ENCODE measurements around the gene PRR18.

PRR18 gene

GRCh38 chr6:166305562-166306117, 2.6 kb downstream of the PRR18 start:
- no peak for DNase-seq

DNA sequence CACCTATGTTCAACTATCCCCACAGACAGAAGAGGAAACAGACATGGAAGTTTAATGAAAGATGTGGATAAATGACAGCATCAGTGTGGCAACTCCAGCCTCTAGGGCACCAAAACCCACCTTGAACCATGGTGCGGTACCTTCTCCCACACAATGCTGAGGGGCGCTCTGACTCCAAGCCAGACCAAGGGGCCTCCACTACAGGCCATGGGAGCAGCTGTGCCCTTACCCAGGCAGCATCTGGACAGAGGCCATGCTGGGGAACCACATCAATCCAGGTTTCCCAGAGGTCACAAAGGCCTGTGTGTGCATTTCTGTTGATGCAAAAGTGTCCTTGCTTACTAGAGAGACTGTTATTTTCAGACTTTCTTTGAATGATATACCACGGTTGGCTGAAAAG, 4.1 kb downstream of the PRR18 start:
- no peak for DNase-seq

DNA sequence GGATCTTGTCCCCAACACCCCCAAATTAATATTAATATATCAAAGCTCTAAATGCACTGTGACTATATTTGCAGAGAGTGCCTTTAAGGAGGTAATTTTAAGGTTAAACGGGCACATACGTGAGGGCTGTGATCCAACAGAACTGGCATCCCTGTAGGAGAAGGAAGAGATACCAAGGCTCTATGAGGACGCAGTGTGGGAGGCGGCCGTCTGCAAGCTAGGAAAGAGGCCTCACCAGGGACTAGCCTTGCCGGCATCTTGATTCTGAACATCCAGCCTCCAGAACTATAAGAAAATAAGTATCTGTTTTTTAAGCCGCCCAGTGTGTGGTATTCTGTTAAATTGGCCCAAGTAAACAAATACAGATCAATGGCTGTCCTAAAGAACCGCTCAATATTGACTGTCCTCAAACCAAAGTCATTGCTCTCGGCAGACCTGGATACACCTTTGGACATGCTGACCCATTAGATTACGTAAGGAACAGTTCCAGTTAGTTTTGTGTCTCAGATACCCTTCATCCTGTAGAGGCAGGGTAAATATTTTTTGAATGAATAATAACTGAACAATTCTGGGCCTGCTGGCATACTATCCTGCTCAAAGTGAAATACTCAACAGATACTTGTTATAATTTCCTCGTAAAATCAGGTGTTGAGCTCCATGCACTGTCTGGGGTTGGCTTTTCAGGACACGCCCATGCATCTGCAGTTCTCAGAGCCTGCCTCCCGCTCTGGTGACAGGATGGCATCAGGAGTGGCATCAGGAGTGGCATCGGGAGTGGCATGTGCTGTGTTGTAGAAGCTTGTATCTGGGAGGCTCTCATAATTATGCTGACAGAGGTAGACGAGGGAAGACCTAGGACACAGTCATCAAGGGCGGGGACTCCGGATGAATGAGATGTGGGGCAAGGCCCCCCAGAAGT, 6.3 kb downstream of the PRR18 start:
- DNase-seq, result no peak

DNA sequence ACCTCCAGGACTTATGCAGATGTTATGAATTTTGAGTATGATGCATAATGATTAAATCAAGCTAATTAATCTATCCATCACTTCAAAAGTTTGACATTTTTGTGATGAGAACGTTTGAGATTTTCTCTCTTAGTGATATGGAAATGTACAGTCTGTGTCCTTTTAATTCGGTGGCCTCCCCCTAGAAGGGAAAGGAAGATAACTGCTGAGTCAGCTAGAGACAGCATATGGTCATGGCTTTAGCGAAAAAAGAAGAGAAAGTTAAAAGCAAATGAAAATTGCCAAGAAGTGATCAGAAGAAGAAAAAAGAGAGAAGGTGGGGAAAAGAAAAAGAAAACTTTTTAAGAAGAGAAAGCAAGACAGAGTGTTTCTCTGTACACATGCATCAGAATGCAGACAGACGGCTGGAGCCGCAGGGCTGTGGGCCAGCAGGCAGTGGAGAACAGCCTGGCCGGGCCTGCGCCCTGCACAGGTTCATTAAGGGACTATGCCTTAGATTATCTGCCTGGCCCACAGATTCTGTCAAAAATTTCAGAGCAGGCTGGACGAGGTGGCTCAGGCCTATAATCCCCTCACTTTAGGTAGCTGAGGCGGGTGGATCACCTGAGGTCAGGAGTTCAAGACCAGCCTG, 7.7 kb downstream of the PRR18 start:
- no peak for DNase-seq

DNA sequence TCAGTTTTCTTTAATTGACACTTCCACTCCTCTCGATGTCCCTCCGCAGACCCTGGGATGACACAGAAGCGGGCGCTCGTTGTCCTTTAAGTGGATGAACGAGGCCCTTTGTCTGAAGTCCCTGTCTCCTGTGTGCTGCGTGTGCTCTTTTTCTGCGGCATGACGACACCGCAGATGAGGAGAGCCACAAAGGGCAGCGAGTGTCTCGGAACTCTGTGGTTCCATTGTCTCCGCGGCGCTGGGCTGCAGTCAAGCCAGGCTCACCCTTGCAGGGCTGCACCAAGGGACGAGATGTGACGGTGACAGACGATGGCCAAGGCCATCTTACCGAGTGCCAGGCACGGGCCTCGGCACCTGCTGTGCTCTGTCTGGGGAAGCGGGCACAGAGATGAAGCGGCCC, 10.6 kb downstream of the PRR18 start:
- DNase-seq, result no peak

- no peak for DNase-seq
These were observed 11.9 kb downstream of the PRR18 start for GRCh38 chr6:166296035-166296883.

- DNase-seq, result no peak
These were observed 14.2 kb downstream of the PRR18 start for GRCh38 chr6:166293731-166294584.

DNA sequence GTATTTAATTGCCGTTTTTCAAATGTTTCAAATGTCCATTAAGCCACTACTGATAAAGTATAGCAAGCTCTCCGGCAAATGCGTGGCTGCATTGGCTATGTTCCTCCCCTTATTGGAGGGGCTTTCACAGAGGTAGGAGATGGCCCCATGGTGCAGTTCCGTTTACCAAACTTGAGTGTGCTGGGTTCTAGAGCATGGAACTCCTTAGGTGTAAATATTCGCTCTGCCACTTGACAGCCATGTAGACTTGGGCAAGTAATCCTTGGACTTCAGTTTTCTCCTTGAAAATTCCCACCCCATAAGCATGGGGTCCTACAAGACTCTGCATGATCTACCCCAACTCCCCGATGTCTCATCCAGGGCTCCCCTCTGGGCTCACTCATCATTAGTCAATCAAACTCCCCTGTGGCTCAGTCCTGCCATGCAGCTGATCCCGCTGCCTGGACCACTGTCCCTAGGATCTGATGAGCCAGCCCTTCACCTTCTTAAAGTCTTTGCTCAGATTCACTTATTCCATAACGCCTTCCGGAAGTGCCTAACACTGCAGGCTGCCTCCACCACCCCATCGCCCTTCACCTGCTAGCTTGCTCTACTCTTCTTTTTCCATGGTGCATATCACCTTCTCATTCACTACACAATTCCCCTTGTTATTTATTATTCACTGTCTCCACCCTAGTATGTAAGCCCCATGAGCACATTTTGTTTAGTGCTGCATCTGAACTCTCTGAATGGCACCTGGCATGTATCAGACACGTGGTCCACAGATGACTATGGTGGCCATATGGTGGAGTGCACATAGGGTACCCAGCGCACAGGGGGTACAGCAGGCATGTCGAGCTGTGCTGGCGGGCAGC, 18.8 kb downstream of the PRR18 start:
- no peak for DNase-seq

- DNase-seq, result no peak
These were observed 21.3 kb downstream of the PRR18 start for GRCh38 chr6:166286839-166287271.

GRCh38 chr6:166285233-166285632, 23.0 kb downstream of the PRR18 start:
- no peak for DNase-seq

DNA sequence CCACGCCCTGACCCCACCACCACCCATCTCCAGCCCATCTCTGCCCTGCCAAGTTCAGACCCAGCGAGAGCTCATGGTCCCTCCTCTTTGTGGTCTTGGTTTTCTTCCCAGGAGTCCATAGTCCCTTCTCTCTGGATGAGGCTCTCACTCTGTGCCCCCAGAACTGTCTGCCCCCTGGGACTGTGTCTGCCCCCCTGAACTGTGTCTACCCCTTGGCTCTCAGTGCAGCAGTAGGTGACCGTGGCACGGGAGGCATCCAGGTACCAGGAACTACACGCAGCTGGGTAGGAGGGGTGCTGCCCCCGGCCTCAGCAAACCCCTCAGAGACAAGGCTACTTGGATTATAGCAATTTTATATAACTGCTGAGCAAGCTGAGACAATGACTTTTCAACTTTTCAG, 23.6 kb downstream of the PRR18 start:
- no peak for DNase-seq

DNA sequence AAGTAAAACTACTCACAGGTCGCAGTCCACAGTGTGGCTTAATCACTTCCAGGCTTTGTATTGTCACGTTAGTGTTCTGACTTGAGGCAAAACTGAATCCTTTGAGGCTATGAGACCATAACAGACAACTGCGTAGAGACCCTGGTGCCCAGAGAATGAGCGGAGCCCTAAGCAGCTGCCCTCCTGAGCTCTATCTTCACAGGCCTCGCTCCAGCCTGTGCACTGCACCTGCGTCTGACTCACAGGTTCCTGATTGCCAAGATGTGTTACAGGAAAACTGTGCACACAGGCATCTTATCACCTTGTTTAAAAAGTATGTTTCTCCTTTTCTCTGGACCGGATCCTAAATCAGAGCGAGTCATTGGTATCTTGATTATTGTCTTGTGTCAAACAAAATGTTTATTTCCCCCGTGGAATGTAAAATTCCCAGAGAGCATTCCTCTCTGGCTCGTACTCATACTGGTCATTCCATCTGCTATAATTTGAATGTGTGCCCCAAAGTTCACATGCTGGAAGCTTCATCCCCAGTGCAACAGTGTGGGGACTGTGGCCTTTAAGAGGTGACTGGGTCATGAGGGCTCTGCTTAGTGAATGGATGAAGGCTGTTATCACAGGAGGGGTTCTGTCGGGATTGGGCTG, 25.7 kb downstream of the PRR18 start:
- DNase-seq, result no peak

DNA sequence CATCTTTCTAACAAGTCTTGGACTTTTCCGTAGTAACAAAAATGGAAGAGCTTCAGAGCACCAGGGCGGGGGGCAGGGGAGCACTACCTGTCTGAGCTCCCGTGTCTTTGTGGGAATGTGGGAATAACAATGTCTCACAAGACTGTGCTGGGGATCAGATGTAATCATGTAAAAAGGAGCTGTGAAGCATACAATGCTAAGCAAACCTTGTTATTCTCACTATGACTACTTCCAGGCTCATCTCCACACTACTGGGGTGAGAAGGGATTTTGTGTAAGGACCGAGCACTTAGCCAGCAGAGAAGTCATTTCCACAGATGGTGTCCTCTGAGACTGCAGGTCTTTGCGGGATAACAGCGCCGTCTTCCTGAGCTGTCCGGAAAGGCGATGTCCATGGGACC, 27.1 kb downstream of the PRR18 start:
- no peak for DNase-seq

DNA sequence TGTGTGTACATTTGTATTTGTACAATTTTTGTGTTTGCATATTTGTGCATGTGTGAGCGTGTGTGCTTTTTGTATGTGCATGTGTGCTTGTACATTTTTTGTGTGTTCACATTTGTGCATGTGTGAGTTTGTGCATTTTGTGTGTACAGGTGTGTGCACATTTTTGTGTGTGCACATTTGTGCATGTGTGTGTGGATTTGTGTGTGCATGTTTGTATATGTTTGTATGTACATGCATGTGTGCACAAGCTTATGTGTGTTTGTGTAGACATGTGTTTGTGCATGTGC, 28.9 kb downstream of the PRR18 start:
- no peak for DNase-seq

DNA sequence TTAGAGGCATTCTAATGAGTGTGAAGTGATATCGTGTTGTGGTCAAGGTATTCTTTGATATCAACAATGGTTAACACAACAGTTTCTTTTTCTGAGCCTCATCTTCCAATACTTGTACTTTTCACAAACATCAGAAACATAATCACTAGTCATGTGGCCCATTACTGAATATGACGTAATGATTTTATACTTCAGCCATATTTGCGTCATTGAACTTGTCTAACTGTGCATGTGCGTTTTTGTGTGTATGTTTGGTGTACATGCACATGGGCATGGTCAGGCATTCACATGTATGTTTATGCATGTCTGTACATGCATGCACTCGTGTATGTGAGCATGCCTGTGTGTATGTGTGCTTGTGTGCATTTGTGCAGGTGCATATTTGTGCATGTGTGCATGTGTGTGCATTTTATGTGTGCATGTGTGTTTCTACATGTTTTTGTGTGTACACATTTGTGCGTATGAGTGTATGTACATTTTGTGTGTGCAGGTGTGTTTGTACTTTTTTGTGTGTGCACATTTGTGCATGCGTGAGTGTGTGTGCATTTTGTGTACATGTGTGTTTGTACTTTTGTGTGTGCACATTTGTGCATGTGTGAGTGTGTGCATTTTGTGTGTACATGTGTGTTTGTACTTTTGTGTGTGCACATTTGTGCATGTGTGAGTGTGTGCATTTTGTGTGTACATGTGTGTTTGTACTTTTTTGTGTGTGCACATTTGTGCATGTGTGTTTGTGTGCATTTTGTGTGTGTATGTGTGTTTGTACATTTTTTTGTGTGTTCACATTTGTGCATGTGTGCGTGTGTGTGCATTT, 29.4 kb downstream of the PRR18 start:
- DNase-seq, result no peak

- DNase-seq, result no peak
These were observed 30.2 kb downstream of the PRR18 start for GRCh38 chr6:166277892-166278578.

- no peak for DNase-seq
These were observed 31.2 kb downstream of the PRR18 start for GRCh38 chr6:166277018-166277417.

DNA sequence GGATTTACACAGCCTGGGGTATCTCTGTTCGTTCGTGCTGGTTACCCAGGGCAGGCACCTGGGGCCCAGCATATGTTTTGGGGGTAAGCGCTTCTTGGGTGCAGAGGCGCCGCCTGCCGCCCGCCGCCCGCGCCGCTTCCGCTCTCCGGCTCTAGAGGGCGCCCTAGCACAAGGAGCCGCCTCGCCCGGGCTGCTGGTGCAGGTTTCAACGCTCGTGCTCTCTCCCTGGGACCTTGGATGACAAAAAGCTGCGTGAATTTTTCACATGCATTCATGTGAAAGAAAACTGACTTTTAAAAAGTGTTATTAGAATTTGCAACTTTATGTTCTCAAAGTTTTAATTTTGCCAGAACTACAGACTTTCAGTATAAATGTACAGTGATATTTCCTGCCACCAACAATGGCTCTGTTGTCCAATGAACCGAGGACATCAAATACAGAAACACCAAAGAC, 32.5 kb downstream of the PRR18 start:
- DNase-seq, result peak; percentile 63

GRCh38 chr6:166274739-166275370, 33.3 kb downstream of the PRR18 start:
- DNase-seq, result no peak

Data from NCI-H1105 (cell line).